Ovary (tissue), 3 donors: ENCODE measurements around the gene TMPRSS4.

Experiments
- CTCF ChIP-seq, 3 donors: fragments of 450-650 bp in 2 of 3; fragments of 200-600 bp in 1 of 3; IDR thresholded peaks; one replicate each; pipeline versions ENCODE4 v1.5.1 to v1.8.0; 2016 to 2022; ENCODE audit warnings: antibody characterized with exemption in 3 of 3, mild to moderate bottlenecking in 1 of 3
- POLR2A ChIP-seq: fragments of 450-650 bp; IDR thresholded peaks from one replicate; pipeline ENCODE4 v1.6.1; 2017; ENCODE audit warnings: antibody characterized with exemption, mild to moderate bottlenecking, moderate library complexity
- donor health status: DM: no; HTN: no; CAD: no.

- TF ChIP-seq POLR2A (no peak), CTCF (IDR thresholded peaks at IDR 0.05) (no peak)
These were observed 25.9 kb downstream of the TMPRSS4 start for GRCh38 chr11:118102721-118103261.
